H1 (cell line): ENCODE data around the gene STK32A. TPM values are rescaled to one million over a fixed set of nuclear protein-coding genes. Genes with fewer than 3 reads are reported as not detected.

Experiments used
- BACH1 ChIP-seq: IDR thresholded peaks from 2 replicates; pipeline ENCODE4 v1.6.1; 2012; ENCODE audit warnings: low read length, improper control_type of control experiment
- CHD2 ChIP-seq: IDR thresholded peaks from 2 replicates; pipeline ENCODE4 v1.6.1; 2012; ENCODE audit warnings: low read length, improper control_type of control experiment
- KDM4A ChIP-seq: IDR thresholded peaks from one replicate; pipeline ENCODE4 v1.7.1; 2012; ENCODE audit warnings: low read depth, mild to moderate bottlenecking, moderate library complexity, low read length, inconsistent platforms; ENCODE audit not compliant: severe bottlenecking
- NANOG ChIP-seq: IDR thresholded peaks from 2 replicates; pipeline ENCODE4 v1.6.1; 2011; ENCODE audit warnings: low read length, low read depth, mild to moderate bottlenecking, inconsistent platforms; ENCODE audit not compliant: insufficient read depth, poor library complexity, severe bottlenecking
- NRF1 ChIP-seq: IDR thresholded peaks from 2 replicates; pipeline ENCODE4 v1.6.1; 2011; ENCODE audit warnings: mild to moderate bottlenecking, low read depth, low read length, improper control_type of control experiment
- SP1 ChIP-seq: IDR thresholded peaks from 2 replicates; pipeline ENCODE4 v1.6.1; 2011; ENCODE audit warnings: low read depth, low read length
- SP2 ChIP-seq: IDR thresholded peaks from 2 replicates; pipeline ENCODE4 v1.6.1; 2012; ENCODE audit warnings: mild to moderate bottlenecking, low read length, inconsistent platforms
- TBP ChIP-seq: IDR thresholded peaks from 2 replicates; pipeline ENCODE4 v1.6.1; 2011; ENCODE audit warnings: low read depth, low read length, improper control_type of control experiment
- polyA plus RNA-seq, 7 experiments: library from polyadenylated mRNA; depleted of rRNA in 3 of 7; stranded (reverse) in 5 of 7; unstranded in 2 of 7; fragments of >200 nt in 5 of 7; fragments of 200-250 nt in 2 of 7; gene quantifications; 1 replicate in 5 of 7; 2 replicates in 1 of 7; 4 replicates in 1 of 7; pipeline versions ENCODE4 v1.2.1 to v1.2.3, GENCODE V29; 2011 to 2013; ENCODE audit warnings: missing spikeins in 2 of 7, mixed read lengths in 2 of 7
- total RNA-seq: library from RNA; stranded (reverse); fragmentation: NEBNext Ultra II Directional; extraction: Animal tissue kit (Norgen Biotek cat#: 25700); gene quantifications from 2 replicates; pipeline ENCODE4 v1.2.1, GENCODE V29; 2021
- TF ChIP-seq, protein P1 (sequence below), 3 experiments: IDR thresholded peaks; 1 replicate in 2 of 3; 2 replicates in 1 of 3; pipeline versions ENCODE4 v1.5.1 to v1.6.1; 2011; ENCODE audit warnings: low read length in 3 of 3, mild to moderate bottlenecking in 3 of 3, inconsistent platforms in 2 of 3, low read depth in 1 of 3, moderate library complexity in 1 of 3; ENCODE audit not compliant: insufficient read depth in 1 of 3; ENCODE audit errors: control extremely low read depth in 1 of 3
- TF ChIP-seq, protein P2 (sequence below): fragments of 300-600 bp; sonication (generic); IDR thresholded peaks from 2 replicates; pipeline ENCODE4 v1.7.1; 2012; ENCODE audit warnings: low read length, moderate library complexity, mild to moderate bottlenecking, inconsistent platforms; ENCODE audit not compliant: insufficient replicate concordance

Gene STK32A
- total and polyA plus RNA-seq, 2 of the 8 experiments (the other 6 are each of a cell fraction or from before 2014, with no cell fraction given): 1.3 to 2.5 TPM

GRCh38 chr5:147382776-147383175, 147.9 kb downstream of the STK32A start (continued):
- TF ChIP-seq, protein P1, sequence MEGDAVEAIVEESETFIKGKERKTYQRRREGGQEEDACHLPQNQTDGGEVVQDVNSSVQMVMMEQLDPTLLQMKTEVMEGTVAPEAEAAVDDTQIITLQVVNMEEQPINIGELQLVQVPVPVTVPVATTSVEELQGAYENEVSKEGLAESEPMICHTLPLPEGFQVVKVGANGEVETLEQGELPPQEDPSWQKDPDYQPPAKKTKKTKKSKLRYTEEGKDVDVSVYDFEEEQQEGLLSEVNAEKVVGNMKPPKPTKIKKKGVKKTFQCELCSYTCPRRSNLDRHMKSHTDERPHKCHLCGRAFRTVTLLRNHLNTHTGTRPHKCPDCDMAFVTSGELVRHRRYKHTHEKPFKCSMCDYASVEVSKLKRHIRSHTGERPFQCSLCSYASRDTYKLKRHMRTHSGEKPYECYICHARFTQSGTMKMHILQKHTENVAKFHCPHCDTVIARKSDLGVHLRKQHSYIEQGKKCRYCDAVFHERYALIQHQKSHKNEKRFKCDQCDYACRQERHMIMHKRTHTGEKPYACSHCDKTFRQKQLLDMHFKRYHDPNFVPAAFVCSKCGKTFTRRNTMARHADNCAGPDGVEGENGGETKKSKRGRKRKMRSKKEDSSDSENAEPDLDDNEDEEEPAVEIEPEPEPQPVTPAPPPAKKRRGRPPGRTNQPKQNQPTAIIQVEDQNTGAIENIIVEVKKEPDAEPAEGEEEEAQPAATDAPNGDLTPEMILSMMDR (IDR thresholded peaks at IDR 0.05; ENCODE audit: control extremely low read depth in 1 of 3, insufficient read depth in 1 of 3, low read depth in 1 of 3, low read length in 3 of 3): no peak
- TF ChIP-seq CHD2: no peak
- TF ChIP-seq SP1: no peak
- no peak for TF ChIP-seq NRF1
- TF ChIP-seq TBP: no peak
- no peak for TF ChIP-seq NANOG
- TF ChIP-seq SP2: no peak
- TF ChIP-seq KDM4A: no peak
- TF ChIP-seq BACH1: no peak
- TF ChIP-seq, protein P2, sequence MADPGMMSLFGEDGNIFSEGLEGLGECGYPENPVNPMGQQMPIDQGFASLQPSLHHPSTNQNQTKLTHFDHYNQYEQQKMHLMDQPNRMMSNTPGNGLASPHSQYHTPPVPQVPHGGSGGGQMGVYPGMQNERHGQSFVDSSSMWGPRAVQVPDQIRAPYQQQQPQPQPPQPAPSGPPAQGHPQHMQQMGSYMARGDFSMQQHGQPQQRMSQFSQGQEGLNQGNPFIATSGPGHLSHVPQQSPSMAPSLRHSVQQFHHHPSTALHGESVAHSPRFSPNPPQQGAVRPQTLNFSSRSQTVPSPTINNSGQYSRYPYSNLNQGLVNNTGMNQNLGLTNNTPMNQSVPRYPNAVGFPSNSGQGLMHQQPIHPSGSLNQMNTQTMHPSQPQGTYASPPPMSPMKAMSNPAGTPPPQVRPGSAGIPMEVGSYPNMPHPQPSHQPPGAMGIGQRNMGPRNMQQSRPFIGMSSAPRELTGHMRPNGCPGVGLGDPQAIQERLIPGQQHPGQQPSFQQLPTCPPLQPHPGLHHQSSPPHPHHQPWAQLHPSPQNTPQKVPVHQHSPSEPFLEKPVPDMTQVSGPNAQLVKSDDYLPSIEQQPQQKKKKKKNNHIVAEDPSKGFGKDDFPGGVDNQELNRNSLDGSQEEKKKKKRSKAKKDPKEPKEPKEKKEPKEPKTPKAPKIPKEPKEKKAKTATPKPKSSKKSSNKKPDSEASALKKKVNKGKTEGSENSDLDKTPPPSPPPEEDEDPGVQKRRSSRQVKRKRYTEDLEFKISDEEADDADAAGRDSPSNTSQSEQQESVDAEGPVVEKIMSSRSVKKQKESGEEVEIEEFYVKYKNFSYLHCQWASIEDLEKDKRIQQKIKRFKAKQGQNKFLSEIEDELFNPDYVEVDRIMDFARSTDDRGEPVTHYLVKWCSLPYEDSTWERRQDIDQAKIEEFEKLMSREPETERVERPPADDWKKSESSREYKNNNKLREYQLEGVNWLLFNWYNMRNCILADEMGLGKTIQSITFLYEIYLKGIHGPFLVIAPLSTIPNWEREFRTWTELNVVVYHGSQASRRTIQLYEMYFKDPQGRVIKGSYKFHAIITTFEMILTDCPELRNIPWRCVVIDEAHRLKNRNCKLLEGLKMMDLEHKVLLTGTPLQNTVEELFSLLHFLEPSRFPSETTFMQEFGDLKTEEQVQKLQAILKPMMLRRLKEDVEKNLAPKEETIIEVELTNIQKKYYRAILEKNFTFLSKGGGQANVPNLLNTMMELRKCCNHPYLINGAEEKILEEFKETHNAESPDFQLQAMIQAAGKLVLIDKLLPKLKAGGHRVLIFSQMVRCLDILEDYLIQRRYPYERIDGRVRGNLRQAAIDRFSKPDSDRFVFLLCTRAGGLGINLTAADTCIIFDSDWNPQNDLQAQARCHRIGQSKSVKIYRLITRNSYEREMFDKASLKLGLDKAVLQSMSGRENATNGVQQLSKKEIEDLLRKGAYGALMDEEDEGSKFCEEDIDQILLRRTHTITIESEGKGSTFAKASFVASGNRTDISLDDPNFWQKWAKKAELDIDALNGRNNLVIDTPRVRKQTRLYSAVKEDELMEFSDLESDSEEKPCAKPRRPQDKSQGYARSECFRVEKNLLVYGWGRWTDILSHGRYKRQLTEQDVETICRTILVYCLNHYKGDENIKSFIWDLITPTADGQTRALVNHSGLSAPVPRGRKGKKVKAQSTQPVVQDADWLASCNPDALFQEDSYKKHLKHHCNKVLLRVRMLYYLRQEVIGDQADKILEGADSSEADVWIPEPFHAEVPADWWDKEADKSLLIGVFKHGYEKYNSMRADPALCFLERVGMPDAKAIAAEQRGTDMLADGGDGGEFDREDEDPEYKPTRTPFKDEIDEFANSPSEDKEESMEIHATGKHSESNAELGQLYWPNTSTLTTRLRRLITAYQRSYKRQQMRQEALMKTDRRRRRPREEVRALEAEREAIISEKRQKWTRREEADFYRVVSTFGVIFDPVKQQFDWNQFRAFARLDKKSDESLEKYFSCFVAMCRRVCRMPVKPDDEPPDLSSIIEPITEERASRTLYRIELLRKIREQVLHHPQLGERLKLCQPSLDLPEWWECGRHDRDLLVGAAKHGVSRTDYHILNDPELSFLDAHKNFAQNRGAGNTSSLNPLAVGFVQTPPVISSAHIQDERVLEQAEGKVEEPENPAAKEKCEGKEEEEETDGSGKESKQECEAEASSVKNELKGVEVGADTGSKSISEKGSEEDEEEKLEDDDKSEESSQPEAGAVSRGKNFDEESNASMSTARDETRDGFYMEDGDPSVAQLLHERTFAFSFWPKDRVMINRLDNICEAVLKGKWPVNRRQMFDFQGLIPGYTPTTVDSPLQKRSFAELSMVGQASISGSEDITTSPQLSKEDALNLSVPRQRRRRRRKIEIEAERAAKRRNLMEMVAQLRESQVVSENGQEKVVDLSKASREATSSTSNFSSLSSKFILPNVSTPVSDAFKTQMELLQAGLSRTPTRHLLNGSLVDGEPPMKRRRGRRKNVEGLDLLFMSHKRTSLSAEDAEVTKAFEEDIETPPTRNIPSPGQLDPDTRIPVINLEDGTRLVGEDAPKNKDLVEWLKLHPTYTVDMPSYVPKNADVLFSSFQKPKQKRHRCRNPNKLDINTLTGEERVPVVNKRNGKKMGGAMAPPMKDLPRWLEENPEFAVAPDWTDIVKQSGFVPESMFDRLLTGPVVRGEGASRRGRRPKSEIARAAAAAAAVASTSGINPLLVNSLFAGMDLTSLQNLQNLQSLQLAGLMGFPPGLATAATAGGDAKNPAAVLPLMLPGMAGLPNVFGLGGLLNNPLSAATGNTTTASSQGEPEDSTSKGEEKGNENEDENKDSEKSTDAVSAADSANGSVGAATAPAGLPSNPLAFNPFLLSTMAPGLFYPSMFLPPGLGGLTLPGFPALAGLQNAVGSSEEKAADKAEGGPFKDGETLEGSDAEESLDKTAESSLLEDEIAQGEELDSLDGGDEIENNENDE: no peak
